Hepatic stellate cell (primary cell): ENCODE data around the gene NQO1.
A peak's percentile ranks its signal among the peaks of the same experiment; 100 is the strongest.
"Not testable (repeated sequence)": the region's sequence is repeated elsewhere in the genome, so short reads cannot be mapped to it uniquely, and the experiment has no call there.

Source experiments
- DNase-seq: peaks from one replicate; pipeline ENCODE4 v3.0.0; 2011; ENCODE audit warnings: low spot score

Gene NQO1

GRCh38 chr16:69741951-69742904 is 15.9 kb upstream of the NQO1 start:
- DNase-seq, result no peak

- no peak for DNase-seq
These were observed 15.2 kb upstream of the NQO1 start for GRCh38 chr16:69741519-69741918.

- DNase-seq, result no peak
These were observed 5.7 kb upstream of the NQO1 start for GRCh38 chr16:69732101-69732500.

- not testable (repeated sequence) for DNase-seq
These were observed 4.9 kb upstream of the NQO1 start for GRCh38 chr16:69731280-69731679.

- DNase-seq, result not testable (repeated sequence)
These were observed 2.7 kb upstream of the NQO1 start for GRCh38 chr16:69729030-69729429.

GRCh38 chr16:69727916-69728270 is 1.5 kb upstream of the NQO1 start:
- DNase-seq, result no peak

GRCh38 chr16:69725480-69726312 is 664 bp downstream of the NQO1 start:
- DNase-seq, result no peak

GRCh38 chr16:69724981-69725479 is 1.3 kb downstream of the NQO1 start:
- no peak for DNase-seq

- DNase-seq, result no peak
These were observed 1.9 kb downstream of the NQO1 start for GRCh38 chr16:69724414-69724873.

- DNase-seq, result no peak
These were observed 4.9 kb downstream of the NQO1 start for GRCh38 chr16:69721441-69721957.

- no peak for DNase-seq
These were observed 5.4 kb downstream of the NQO1 start for GRCh38 chr16:69720822-69721430.

- no peak for DNase-seq
These were observed 8.1 kb downstream of the NQO1 start for GRCh38 chr16:69718111-69718764.

- no peak for DNase-seq
These were observed 9.3 kb downstream of the NQO1 start for GRCh38 chr16:69717066-69717465.

GRCh38 chr16:69712914-69713581 is 13.3 kb downstream of the NQO1 start:
- no peak for DNase-seq

GRCh38 chr16:69712277-69712676 is 14.1 kb downstream of the NQO1 start:
- DNase-seq, result no peak

GRCh38 chr16:69711115-69711740 is 15.1 kb downstream of the NQO1 start:
- peak; percentile 33 for DNase-seq

GRCh38 chr16:69709456-69710084 is 16.8 kb downstream of the NQO1 start:
- DNase-seq, result peak; percentile 35

GRCh38 chr16:69707920-69708683 is 18.3 kb downstream of the NQO1 start:
- DNase-seq, result no peak

- DNase-seq, result no peak
These were observed 19.4 kb downstream of the NQO1 start for GRCh38 chr16:69706975-69707340.
